Mesendoderm (in vitro differentiated cells): ENCODE measurements around the gene HSPA1L.
A peak's percentile ranks its signal among the peaks of the same experiment; 100 is the strongest.

Experiments
- DNase-seq: peaks from one replicate; pipeline ENCODE4 v3.0.0; 2013
- H2AK5ac ChIP-seq: 2 replicates; pipeline ENCODE4 v1.6.1; 2013; ENCODE audit warnings: low read length, inconsistent platforms
- H2BK120ac ChIP-seq: 2 replicates; pipeline ENCODE4 v1.6.1; 2013; ENCODE audit warnings: low read depth, mild to moderate bottlenecking, low read length, moderate library complexity, mixed read lengths
- H2BK15ac ChIP-seq: replicated peaks from 2 replicates; pipeline ENCODE4 v1.6.1; 2013; ENCODE audit warnings: low read depth, mild to moderate bottlenecking, moderate library complexity
- H2BK5ac ChIP-seq: 2 replicates; pipeline ENCODE4 v1.6.1; 2013; ENCODE audit warnings: low read length, inconsistent platforms
- H3K18ac ChIP-seq: 2 replicates; pipeline ENCODE4 v1.6.1; 2013; ENCODE audit warnings: mild to moderate bottlenecking, low read length, mixed read lengths
- H3K23ac ChIP-seq: one replicate; pipeline ENCODE4 v1.6.1; 2013; ENCODE audit warnings: low read length
- H3K27ac ChIP-seq: 2 replicates; pipeline ENCODE4 v1.5.1; 2013; ENCODE audit warnings: low read depth, mild to moderate bottlenecking, inconsistent platforms, low read length, moderate library complexity
- H3K27me3 ChIP-seq: 2 replicates; pipeline ENCODE4 v1.6.1; 2013; ENCODE audit warnings: low read length, control low read depth, mild to moderate bottlenecking, inconsistent platforms; ENCODE audit not compliant: insufficient read depth, poor library complexity
- H3K36me3 ChIP-seq: 2 replicates; pipeline ENCODE4 v1.6.1; 2013; ENCODE audit warnings: low read length, inconsistent platforms; ENCODE audit not compliant: control insufficient read depth, insufficient read depth
- H3K4ac ChIP-seq: one replicate; pipeline ENCODE4 v1.6.1; 2013; ENCODE audit warnings: low read depth, mild to moderate bottlenecking, low read length, moderate library complexity
- H3K4me1 ChIP-seq: 2 replicates; pipeline ENCODE4 v1.6.1; 2013; ENCODE audit warnings: low read depth, low read length, inconsistent platforms; ENCODE audit not compliant: control insufficient read depth
- H3K4me2 ChIP-seq: 2 replicates; pipeline ENCODE4 v1.6.1; 2013; ENCODE audit warnings: low read length
- H3K4me3 ChIP-seq: 2 replicates; pipeline ENCODE4 v1.5.1; 2013; ENCODE audit warnings: mild to moderate bottlenecking, low read length
- H3K56ac ChIP-seq: one replicate; pipeline ENCODE4 v1.6.1; 2013; ENCODE audit warnings: low read length
- H3K79me1 ChIP-seq: 2 replicates; pipeline ENCODE4 v1.6.1; 2013; ENCODE audit warnings: low read length, inconsistent platforms
- H3K79me2 ChIP-seq: 2 replicates; pipeline ENCODE4 v1.6.1; 2013; ENCODE audit warnings: mild to moderate bottlenecking, low read length; ENCODE audit not compliant: control insufficient read depth, insufficient read depth
- H3K9ac ChIP-seq: 2 replicates; pipeline ENCODE4 v1.6.1; 2013; ENCODE audit warnings: low read length, inconsistent platforms
- H4K5ac ChIP-seq: one replicate; pipeline ENCODE4 v1.6.1; 2013; ENCODE audit warnings: low read length
- H4K8ac ChIP-seq: one replicate; pipeline ENCODE4 v1.6.1; 2013; ENCODE audit warnings: low read depth, mild to moderate bottlenecking, control low read depth, low read length, moderate library complexity
- WGBS: extraction: QIAGEN DNeasy Blood & Tissue Kit; methylation state at CpG from one replicate; pipeline ENCODE4 v1.1.7; 2013; ENCODE audit warnings: low lambda C conversion rate, missing lambda C conversion rate; ENCODE audit not compliant: insufficient coverage; ENCODE audit errors: extremely low coverage; 5-methylcytosine and 5-hydroxymethylcytosine counted together

HSPA1L gene

GRCh38 chr6:31792090-31792374 is 23.1 kb downstream of the HSPA1L start:
- Histone ChIP-seq H3K23ac (no peak overlapping the region), H3K56ac (no peak overlapping the region), H3K79me2 (peaks cover 22% of the 10 kb centered on the region), H3K18ac (no peak overlapping the region), H2BK120ac (no peak overlapping the region), H2BK5ac (no peak overlapping the region), H3K4me3 (no peak overlapping the region), H3K4me1 (peaks cover 2% of the 10 kb centered on the region), H3K4me2 (no peak overlapping the region), H3K27me3 (no peaks in the 10 kb centered on the region), H4K8ac (no peak overlapping the region), H3K9ac (no peak overlapping the region), H3K79me1 (peaks cover 12% of the 10 kb centered on the region), H3K36me3 (peaks cover 6% of the 10 kb centered on the region), H2BK15ac (no peak overlapping the region), H4K5ac (no peak overlapping the region), H3K27ac (no peak overlapping the region), H2AK5ac (no peak overlapping the region), H3K4ac (no peak overlapping the region)
- WGBS = no CpG with 5 or more reads among the region's 3 CpGs
- no peak for DNase-seq

- no peak overlapping the region for H3K4me3 ChIP-seq
- H3K23ac ChIP-seq = no peak overlapping the region
- peaks cover 2% of the 10 kb centered on the region for H3K4me1 ChIP-seq
- H2AK5ac ChIP-seq = no peak overlapping the region
- H3K36me3 ChIP-seq = peaks cover 5% of the 10 kb centered on the region
- WGBS = no CpG with 5 or more reads among the region's 12 CpGs
- H3K27ac ChIP-seq = no peak overlapping the region
- no peak overlapping the region for H3K56ac ChIP-seq
- H4K5ac ChIP-seq = no peak overlapping the region
- peak; percentile 82 for DNase-seq
- peak overlapping the region; percentile 1 for H3K9ac ChIP-seq
- no peak overlapping the region for H4K8ac ChIP-seq
- no peak overlapping the region for H2BK120ac ChIP-seq
- H2BK15ac ChIP-seq = no peak overlapping the region
- no peak overlapping the region for H3K4ac ChIP-seq
- no peaks in the 10 kb centered on the region for H3K27me3 ChIP-seq
- H3K18ac ChIP-seq = no peak overlapping the region
- H3K4me2 ChIP-seq = no peak overlapping the region
- peaks cover 12% of the 10 kb centered on the region for H3K79me1 ChIP-seq
- H3K79me2 ChIP-seq = peaks cover 22% of the 10 kb centered on the region
- H2BK5ac ChIP-seq = no peak overlapping the region
Observed at GRCh38 chr6:31791324-31792089, 23.6 kb downstream of the HSPA1L start.

- Histone ChIP-seq H3K56ac (no peak overlapping the region), H2AK5ac (no peak overlapping the region), H2BK15ac (no peak overlapping the region), H2BK120ac (no peak overlapping the region), H3K4me3 (no peak overlapping the region), H3K18ac (no peak overlapping the region), H3K27me3 (no peaks in the 10 kb centered on the region), H3K9ac (no peak overlapping the region), H3K27ac (no peak overlapping the region), H4K5ac (no peak overlapping the region), H4K8ac (no peak overlapping the region), H3K79me2 (no peaks in the 10 kb centered on the region), H3K4ac (no peak overlapping the region), H3K4me1 (no peaks in the 10 kb centered on the region), H2BK5ac (no peak overlapping the region), H3K36me3 (peaks cover 17% of the 10 kb centered on the region), H3K23ac (no peak overlapping the region), H3K4me2 (no peak overlapping the region), H3K79me1 (peaks cover 3% of the 10 kb centered on the region)
- no peak for DNase-seq
- WGBS = no CpG with 5 or more reads among the region's 11 CpGs
Observed at GRCh38 chr6:31785475-31785874, 29.6 kb downstream of the HSPA1L start.

GRCh38 chr6:31784098-31784925 is 30.8 kb downstream of the HSPA1L start:
- Histone ChIP-seq H3K4me3 (no peak overlapping the region), H4K8ac (no peak overlapping the region), H3K9ac (no peak overlapping the region), H2AK5ac (no peak overlapping the region), H2BK120ac (no peak overlapping the region), H3K4me2 (no peak overlapping the region), H3K27ac (no peak overlapping the region), H3K56ac (no peak overlapping the region), H2BK5ac (no peak overlapping the region), H3K79me2 (no peaks in the 10 kb centered on the region), H2BK15ac (no peak overlapping the region), H3K18ac (no peak overlapping the region), H3K79me1 (peaks cover 1% of the 10 kb centered on the region), H3K4ac (no peak overlapping the region), H3K27me3 (no peaks in the 10 kb centered on the region), H3K4me1 (no peaks in the 10 kb centered on the region), H3K36me3 (peaks cover 15% of the 10 kb centered on the region), H4K5ac (no peak overlapping the region), H3K23ac (no peak overlapping the region)
- no peak for DNase-seq
- WGBS = no CpG with 5 or more reads among the region's 15 CpGs

GRCh38 chr6:31782126-31782855 is 32.8 kb downstream of the HSPA1L start:
- Histone ChIP-seq H3K23ac (no peak overlapping the region), H3K56ac (no peak overlapping the region), H3K4me1 (no peaks in the 10 kb centered on the region), H3K27me3 (no peaks in the 10 kb centered on the region), H2BK5ac (no peak overlapping the region), H3K27ac (no peak overlapping the region), H3K9ac (no peak overlapping the region), H4K5ac (no peak overlapping the region), H3K79me2 (no peaks in the 10 kb centered on the region), H2BK120ac (no peak overlapping the region), H3K79me1 (no peaks in the 10 kb centered on the region), H2AK5ac (no peak overlapping the region), H3K36me3 (peaks cover 18% of the 10 kb centered on the region), H3K4me3 (no peak overlapping the region), H2BK15ac (no peak overlapping the region), H3K4ac (no peak overlapping the region), H4K8ac (no peak overlapping the region), H3K4me2 (no peak overlapping the region), H3K18ac (no peak overlapping the region)
- WGBS = no CpG with 5 or more reads among the region's 32 CpGs
- no peak for DNase-seq
